ENCODE data around the gene IDNK.

The IDNK gene

DNA sequence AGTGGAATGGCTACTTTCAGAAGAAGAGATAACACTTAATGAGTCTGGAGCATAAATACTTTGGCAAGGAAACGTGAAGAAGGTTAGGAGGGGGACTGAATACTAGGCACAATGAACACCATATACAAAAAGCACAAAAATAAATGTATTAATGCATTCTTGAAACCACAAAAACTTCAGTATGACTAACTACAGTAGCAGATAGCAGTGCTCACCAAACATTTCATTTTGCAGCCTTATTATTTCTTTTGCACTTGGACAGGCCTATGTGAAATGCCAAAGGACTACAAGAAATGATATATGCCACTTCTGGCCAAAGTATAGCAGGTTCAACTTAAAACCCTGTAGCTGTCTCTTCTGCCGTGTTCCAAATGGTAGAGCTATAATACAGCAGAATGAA, 58.5 kb downstream of the IDNK start:
- H3K79me2 ChIP-seq (ENCODE audit: insufficient read depth, low read length) = peaks cover 83% of the 10 kb centered on the region
- H2AFZ ChIP-seq (ENCODE audit: low read length) = no peak overlapping the region
- H3K4me3 ChIP-seq (ENCODE audit: low read length, poor library complexity, severe bottlenecking) = no peak overlapping the region
- H3K36me3 ChIP-seq (ENCODE audit: insufficient read depth, low read length) = peaks cover 71% of the 10 kb centered on the region
- no peak overlapping the region for H3K9ac ChIP-seq (ENCODE audit: low read depth, low read length, poor library complexity, severe bottlenecking)
- peaks cover 54% of the 10 kb centered on the region for H4K20me1 ChIP-seq (ENCODE audit: insufficient read depth, low read length, poor library complexity, severe bottlenecking)
- no peaks in the 10 kb centered on the region for H3K4me1 ChIP-seq (ENCODE audit: insufficient read depth, low read length, poor library complexity, severe bottlenecking)
- no peaks in the 10 kb centered on the region for H3K27me3 ChIP-seq (ENCODE audit: insufficient read depth, low read length, poor library complexity, severe bottlenecking)
- no peaks in the 10 kb centered on the region for H3F3A ChIP-seq (ENCODE audit: low read depth)
- no peaks in the 10 kb centered on the region for H3K9me3 ChIP-seq (ENCODE audit: insufficient read depth, low read depth, low read length)
- TF ChIP-seq EZH2phosphoT487 (IDR thresholded peaks at IDR 0.05; ENCODE audit: borderline replicate concordance) = no peak
- TF ChIP-seq, protein P1, sequence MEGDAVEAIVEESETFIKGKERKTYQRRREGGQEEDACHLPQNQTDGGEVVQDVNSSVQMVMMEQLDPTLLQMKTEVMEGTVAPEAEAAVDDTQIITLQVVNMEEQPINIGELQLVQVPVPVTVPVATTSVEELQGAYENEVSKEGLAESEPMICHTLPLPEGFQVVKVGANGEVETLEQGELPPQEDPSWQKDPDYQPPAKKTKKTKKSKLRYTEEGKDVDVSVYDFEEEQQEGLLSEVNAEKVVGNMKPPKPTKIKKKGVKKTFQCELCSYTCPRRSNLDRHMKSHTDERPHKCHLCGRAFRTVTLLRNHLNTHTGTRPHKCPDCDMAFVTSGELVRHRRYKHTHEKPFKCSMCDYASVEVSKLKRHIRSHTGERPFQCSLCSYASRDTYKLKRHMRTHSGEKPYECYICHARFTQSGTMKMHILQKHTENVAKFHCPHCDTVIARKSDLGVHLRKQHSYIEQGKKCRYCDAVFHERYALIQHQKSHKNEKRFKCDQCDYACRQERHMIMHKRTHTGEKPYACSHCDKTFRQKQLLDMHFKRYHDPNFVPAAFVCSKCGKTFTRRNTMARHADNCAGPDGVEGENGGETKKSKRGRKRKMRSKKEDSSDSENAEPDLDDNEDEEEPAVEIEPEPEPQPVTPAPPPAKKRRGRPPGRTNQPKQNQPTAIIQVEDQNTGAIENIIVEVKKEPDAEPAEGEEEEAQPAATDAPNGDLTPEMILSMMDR (conservative IDR thresholded peaks at IDR 0.05; ENCODE audit: low read length) = no peak
- H3K4me2 ChIP-seq (ENCODE audit: low read depth, low read length, poor library complexity, severe bottlenecking) = no peak overlapping the region
- no peaks in the 10 kb centered on the region for H3K9me2 ChIP-seq (replicated peaks; ENCODE audit: low read depth, low read length)

DNA sequence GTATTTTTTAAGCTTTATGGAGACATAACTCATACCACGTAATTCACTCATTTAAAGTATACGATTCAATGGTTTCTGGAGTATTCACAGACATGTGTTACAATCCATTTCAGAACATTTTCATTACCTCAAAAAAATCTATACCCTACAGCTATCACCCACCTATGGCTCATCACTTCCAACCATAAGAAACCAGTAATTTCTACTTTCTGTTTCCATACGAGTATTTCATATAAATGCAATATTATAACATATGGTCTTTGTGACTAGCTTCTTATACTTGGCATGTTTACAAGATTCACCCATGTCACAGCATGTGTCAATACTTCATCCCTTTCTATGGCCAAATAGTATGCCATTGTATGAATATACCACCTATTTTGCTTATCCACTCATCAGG, 66.0 kb downstream of the IDNK start:
- no peaks in the 10 kb centered on the region for H3K9me3 ChIP-seq (ENCODE audit: insufficient read depth, low read depth, low read length)
- no peak overlapping the region for H3K4me3 ChIP-seq (ENCODE audit: low read length, poor library complexity, severe bottlenecking)
- no peak overlapping the region for H3K9ac ChIP-seq (ENCODE audit: low read depth, low read length, poor library complexity, severe bottlenecking)
- no peaks in the 10 kb centered on the region for H3K9me2 ChIP-seq (replicated peaks; ENCODE audit: low read depth, low read length)
- H3K4me2 ChIP-seq (ENCODE audit: low read depth, low read length, poor library complexity, severe bottlenecking) = no peak overlapping the region
- no peak for TF ChIP-seq EZH2phosphoT487 (IDR thresholded peaks at IDR 0.05; ENCODE audit: borderline replicate concordance)
- TF ChIP-seq, protein P1 (conservative IDR thresholded peaks at IDR 0.05; ENCODE audit: low read length) = no peak
- peaks cover 88% of the 10 kb centered on the region for H4K20me1 ChIP-seq (ENCODE audit: insufficient read depth, low read length, poor library complexity, severe bottlenecking)
- peaks cover 8% of the 10 kb centered on the region; the same call in 1 of the 2 replicates for H3K36me3 ChIP-seq (ENCODE audit: insufficient read depth, low read length)
- peaks cover 99% of the 10 kb centered on the region for H3K79me2 ChIP-seq (ENCODE audit: insufficient read depth, low read length)
- H3F3A ChIP-seq (ENCODE audit: low read depth) = 0 out of 2 replicates have a peak, but pooled peaks cover 2% of the 10 kb centered on the region
- H2AFZ ChIP-seq (ENCODE audit: low read length) = no peak overlapping the region
- H3K4me1 ChIP-seq (ENCODE audit: insufficient read depth, low read length, poor library complexity, severe bottlenecking) = no peaks in the 10 kb centered on the region
- H3K27me3 ChIP-seq (ENCODE audit: insufficient read depth, low read length, poor library complexity, severe bottlenecking) = no peaks in the 10 kb centered on the region

DNA sequence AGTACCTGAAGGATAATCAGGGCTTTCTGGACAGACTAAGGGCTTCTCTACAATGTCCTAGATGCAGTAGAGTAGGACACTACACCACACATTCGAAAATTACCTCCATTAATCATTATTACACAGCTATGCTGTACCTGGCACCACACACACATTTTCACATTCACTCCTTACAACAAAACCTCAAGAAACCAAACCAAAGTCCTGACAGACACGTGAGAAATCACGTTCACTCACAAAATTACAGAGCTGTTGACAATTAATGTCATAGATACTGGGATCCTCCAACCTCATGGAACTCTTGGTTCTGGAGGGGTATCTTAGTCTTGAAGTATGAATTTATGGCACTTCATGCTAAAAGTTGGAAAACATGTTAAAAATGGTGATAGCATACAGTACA, 68.5 kb downstream of the IDNK start:
- Histone ChIP-seq H3K4me1 (ENCODE audit: insufficient read depth, low read length, poor library complexity, severe bottlenecking) (no peaks in the 10 kb centered on the region), H3K9me2 (replicated peaks; ENCODE audit: low read depth, low read length) (no peaks in the 10 kb centered on the region), H3F3A (ENCODE audit: low read depth) (0 out of 2 replicates have a peak, but pooled peaks cover 2% of the 10 kb centered on the region), H3K27me3 (ENCODE audit: insufficient read depth, low read length, poor library complexity, severe bottlenecking) (no peaks in the 10 kb centered on the region), H3K79me2 (ENCODE audit: insufficient read depth, low read length) (peaks cover 99% of the 10 kb centered on the region), H3K36me3 (ENCODE audit: insufficient read depth, low read length) (no peaks in the 10 kb centered on the region), H4K20me1 (ENCODE audit: insufficient read depth, low read length, poor library complexity, severe bottlenecking) (peaks cover 96% of the 10 kb centered on the region), H2AFZ (ENCODE audit: low read length) (no peak overlapping the region), H3K9ac (ENCODE audit: low read depth, low read length, poor library complexity, severe bottlenecking) (no peak overlapping the region), H3K4me3 (ENCODE audit: low read length, poor library complexity, severe bottlenecking) (no peak overlapping the region), H3K4me2 (ENCODE audit: low read depth, low read length, poor library complexity, severe bottlenecking) (no peak overlapping the region), H3K9me3 (ENCODE audit: insufficient read depth, low read depth, low read length) (no peaks in the 10 kb centered on the region)
- TF ChIP-seq EZH2phosphoT487 (IDR thresholded peaks at IDR 0.05; ENCODE audit: borderline replicate concordance) = no peak
- TF ChIP-seq, protein P1 (conservative IDR thresholded peaks at IDR 0.05; ENCODE audit: low read length) = no peak

All from Loucy (cell line).